SU-DHL-6 (cell line): ENCODE data around the gene KIAA0825.

Experiments
- CTCF ChIP-seq: fragments of 200-600 bp; sonication (generic); IDR thresholded peaks from one replicate; pipeline ENCODE4 v1.5.1; 2017; ENCODE audit warnings: antibody characterized with exemption, mild to moderate bottlenecking, low read length, moderate library complexity; ENCODE audit not compliant: insufficient read depth, poor library complexity, severe bottlenecking
- EZH2phosphoT487 ChIP-seq: fragments of 200-600 bp; sonication (generic), shearing (Covaris generic); conservative IDR thresholded peaks from 2 replicates; pipeline ENCODE4 v1.6.1; 2018; ENCODE audit warnings: mild to moderate bottlenecking, antibody characterized with exemption, low read length, moderate library complexity, mixed read lengths

DNA sequence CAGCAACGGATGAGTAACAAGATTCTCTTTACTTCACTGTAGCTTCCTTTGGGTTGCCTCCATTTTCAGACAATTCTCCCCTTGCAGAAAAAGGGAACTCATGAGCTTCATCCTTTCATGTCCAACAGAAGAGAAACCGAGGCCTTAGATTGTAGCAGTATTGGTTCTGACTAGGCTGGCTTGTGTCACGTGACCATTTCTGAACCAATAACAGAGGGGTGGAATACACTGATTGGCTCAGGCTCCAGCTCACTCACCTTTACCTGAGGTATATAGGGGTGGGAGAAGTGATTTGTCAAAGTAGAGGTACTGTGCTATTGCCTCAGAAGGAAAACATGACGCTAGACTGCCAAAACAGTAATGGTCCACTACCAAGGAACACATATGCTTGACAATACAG, 343.7 kb downstream of the KIAA0825 start:
- no peak for TF ChIP-seq CTCF
- TF ChIP-seq EZH2phosphoT487 = no peak
